H9 (cell line): ENCODE measurements around the gene AURKB. TPM values are rescaled to one million over a fixed set of nuclear protein-coding genes. Genes with fewer than 3 reads are reported as not detected.
"Not testable (repeated sequence)": the region's sequence is repeated elsewhere in the genome, so short reads cannot be mapped to it uniquely, and the experiment has no call there.

Experiments used
- DNase-seq: peaks from one replicate; pipeline ENCODE4 v3.0.0-alpha.2; 2017
- H2AFZ ChIP-seq: one replicate; pipeline ENCODE4 v1.6.1; 2013; ENCODE audit warnings: mild to moderate bottlenecking, low read length, control low read depth, moderate library complexity
- H2AK5ac ChIP-seq: 2 replicates; pipeline ENCODE4 v1.6.1; 2013; ENCODE audit warnings: low read length, control low read depth, mixed read lengths; ENCODE audit not compliant: insufficient read length
- H2BK120ac ChIP-seq: one replicate; pipeline ENCODE4 v1.6.1; 2013; ENCODE audit warnings: low read depth, mild to moderate bottlenecking, low read length, control low read depth, inconsistent platforms; ENCODE audit not compliant: poor library complexity, severe bottlenecking
- H2BK12ac ChIP-seq: 2 replicates; pipeline ENCODE4 v1.6.1; 2013; ENCODE audit warnings: low read length, control low read depth, mixed read lengths, low read depth; ENCODE audit not compliant: insufficient read length
- H2BK15ac ChIP-seq: 2 replicates; pipeline ENCODE4 v1.6.1; 2013; ENCODE audit warnings: low read depth, low read length, control low read depth
- H2BK20ac ChIP-seq: one replicate; pipeline ENCODE4 v1.6.1; 2013; ENCODE audit warnings: low read depth, mild to moderate bottlenecking, low read length, control low read depth, inconsistent platforms; ENCODE audit not compliant: poor library complexity, severe bottlenecking
- H2BK5ac ChIP-seq: 2 replicates; pipeline ENCODE4 v1.6.1; 2013; ENCODE audit warnings: low read length, control low read depth, mixed read lengths; ENCODE audit not compliant: insufficient read length
- H3K14ac ChIP-seq: 2 replicates; pipeline ENCODE4 v1.6.1; 2013; ENCODE audit warnings: low read length, control low read depth; ENCODE audit not compliant: insufficient read depth
- H3K18ac ChIP-seq: 2 replicates; pipeline ENCODE4 v1.6.1; 2013; ENCODE audit warnings: low read depth, mild to moderate bottlenecking, mixed read lengths, low read length, control low read depth; ENCODE audit not compliant: insufficient read length
- H3K23ac ChIP-seq: 2 replicates; pipeline ENCODE4 v1.6.1; 2013; ENCODE audit warnings: low read length, control low read depth, mixed read lengths, low read depth; ENCODE audit not compliant: insufficient read length
- H3K23me2 ChIP-seq: 2 replicates; pipeline ENCODE4 v1.6.1; 2013; ENCODE audit warnings: low read depth, mild to moderate bottlenecking, mixed read lengths, low read length, control low read depth; ENCODE audit not compliant: insufficient read length, poor library complexity, severe bottlenecking
- H3K27ac ChIP-seq: 2 replicates; pipeline ENCODE4 v1.5.1; 2013; ENCODE audit warnings: low read length, control low read depth, mixed read lengths, low read depth; ENCODE audit not compliant: insufficient read length
- H3K27me3 ChIP-seq: 2 replicates; pipeline ENCODE4 v1.6.1; 2013; ENCODE audit warnings: low read length, control low read depth, inconsistent platforms; ENCODE audit not compliant: insufficient read depth
- H3K4ac ChIP-seq: 2 replicates; pipeline ENCODE4 v1.6.1; 2013; ENCODE audit warnings: low read depth, mild to moderate bottlenecking, control low read depth, inconsistent platforms, low read length, moderate library complexity
- H3K4me1 ChIP-seq: 2 replicates; pipeline ENCODE4 v1.6.1; 2013; ENCODE audit warnings: low read length, control low read depth, inconsistent platforms; ENCODE audit not compliant: insufficient read depth
- H3K4me2 ChIP-seq: 2 replicates; pipeline ENCODE4 v1.6.1; 2013; ENCODE audit warnings: low read length, control low read depth, mixed read lengths; ENCODE audit not compliant: insufficient read length, insufficient read depth
- H3K56ac ChIP-seq: 2 replicates; pipeline ENCODE4 v1.6.1; 2013; ENCODE audit warnings: low read depth, mild to moderate bottlenecking, mixed read lengths, low read length, control low read depth; ENCODE audit not compliant: insufficient read length
- H3K79me1 ChIP-seq: 2 replicates; pipeline ENCODE4 v1.6.1; 2013; ENCODE audit warnings: low read depth, mild to moderate bottlenecking, moderate library complexity, low read length, control low read depth, inconsistent platforms; ENCODE audit not compliant: insufficient read depth, poor library complexity, severe bottlenecking
- H3K79me2 ChIP-seq: 2 replicates; pipeline ENCODE4 v1.6.1; 2013; ENCODE audit warnings: low read length, control low read depth, inconsistent platforms; ENCODE audit not compliant: insufficient read depth
- H3K9ac ChIP-seq: 2 replicates; pipeline ENCODE4 v1.6.1; 2013; ENCODE audit warnings: low read length, control low read depth, mixed read lengths; ENCODE audit not compliant: insufficient read length; ENCODE audit errors: extremely low read depth
- H3K9me3 ChIP-seq: one replicate; pipeline ENCODE4 v1.6.1; 2013; ENCODE audit warnings: low read depth, low read length, inconsistent platforms; ENCODE audit not compliant: control insufficient read depth
- H3T11ph ChIP-seq: one replicate; pipeline ENCODE4 v1.6.1; 2013; ENCODE audit warnings: mild to moderate bottlenecking, low read length, control low read depth, inconsistent platforms
- H4K20me1 ChIP-seq: one replicate; pipeline ENCODE4 v1.6.1; 2013; ENCODE audit not compliant: control insufficient read depth, insufficient read length, insufficient read depth
- H4K5ac ChIP-seq: 2 replicates; pipeline ENCODE4 v1.6.1; 2013; ENCODE audit warnings: low read depth, mild to moderate bottlenecking, mixed read lengths, low read length, control low read depth; ENCODE audit not compliant: insufficient read length
- H4K8ac ChIP-seq: replicated peaks from 2 replicates; pipeline ENCODE4 v1.6.1; 2013; ENCODE audit warnings: low read length, control low read depth, mixed read lengths, low read depth; ENCODE audit not compliant: insufficient read length
- H4K91ac ChIP-seq: 2 replicates; pipeline ENCODE4 v1.6.1; 2013; ENCODE audit warnings: low read depth, mild to moderate bottlenecking, moderate library complexity, mixed read lengths, low read length, control low read depth; ENCODE audit not compliant: insufficient read length
- H3K27ac Mint-ChIP-seq, 3 experiments: 2 replicates in 2 of 3; 3 replicates in 1 of 3; pipeline ENCODE4 v1.8.0; 2020 to 2021; ENCODE audit warnings: mixed read lengths in 3 of 3, mild to moderate bottlenecking in 1 of 3, moderate library complexity in 1 of 3
- H3K27me3 Mint-ChIP-seq: 2 replicates; pipeline ENCODE4 v1.8.0; 2021; ENCODE audit warnings: low read depth, mild to moderate bottlenecking, moderate library complexity, mixed read lengths
- H3K36me3 Mint-ChIP-seq, 3 experiments: 2 replicates in 2 of 3; 3 replicates in 1 of 3; pipeline ENCODE4 v1.8.0; 2020 to 2021; ENCODE audit warnings: low read depth in 3 of 3, mixed read lengths in 3 of 3; ENCODE audit not compliant: insufficient read depth in 1 of 3
- H3K4me1 Mint-ChIP-seq, 2 experiments: 2 replicates each; pipeline ENCODE4 v1.8.0; 2020; ENCODE audit warnings: mixed read lengths in 2 of 2
- H3K4me3 Mint-ChIP-seq, 2 experiments: 2 replicates in 1 of 2; 3 replicates in 1 of 2; pipeline ENCODE4 v1.8.0; 2020 to 2021; ENCODE audit warnings: mild to moderate bottlenecking in 2 of 2, mixed read lengths in 2 of 2, moderate library complexity in 1 of 2
- H3K9me3 Mint-ChIP-seq, 2 experiments: 2 replicates in 1 of 2; 3 replicates in 1 of 2; pipeline ENCODE4 v1.8.0; 2020; ENCODE audit warnings: mild to moderate bottlenecking in 2 of 2, mixed read lengths in 2 of 2, moderate library complexity in 1 of 2
- CTCF ChIP-seq: fragments of 200-600 bp; sonication (generic); conservative IDR thresholded peaks from 3 replicates; pipeline ENCODE4 v1.8.0; 2021; ENCODE audit warnings: antibody characterized with exemption, mild to moderate bottlenecking
- WGBS: extraction: QIAGEN DNeasy Blood & Tissue Kit; methylation state at CpG from one replicate; pipeline ENCODE4 v1.1.7; 2013; ENCODE audit warnings: missing lambda C conversion rate, low lambda C conversion rate, mixed read lengths; ENCODE audit not compliant: insufficient read length; ENCODE audit errors: extremely low coverage; 5-methylcytosine and 5-hydroxymethylcytosine counted together
- total RNA-seq: library from RNA; stranded (reverse); gene quantifications from 2 replicates; pipeline ENCODE4 v1.2.1, GENCODE V29; 2021

AURKB gene
- total RNA-seq, 1 experiment from 2014 or later = 171 TPM

GRCh38 chr17:8220783-8221662 lies 10.6 kb upstream of the AURKB start:
- Histone ChIP-seq H3K4me1 (no peaks in the 10 kb centered on the region), H3K9me3 (no peaks in the 10 kb centered on the region), H3K79me1 (no peaks in the 10 kb centered on the region), H4K5ac (peak overlapping the region; percentile 19), H4K8ac (no peak overlapping the region), H2AFZ (peak overlapping the region; percentile 61), H3K56ac (no peak overlapping the region), H3K27ac (peak overlapping the region; percentile 53), H3K27me3 (no peaks in the 10 kb centered on the region), H3K18ac (peak overlapping the region; percentile 98), H4K91ac (no peak overlapping the region), H3K23ac (no peak overlapping the region), H3T11ph (no peak overlapping the region), H3K9ac (peak overlapping the region; percentile 75), H2BK12ac (no peak overlapping the region), H2BK20ac (no peak overlapping the region), H3K4me2 (peak overlapping the region; percentile 91), H3K4ac (no peak overlapping the region), H2BK120ac (no peak overlapping the region), H4K20me1 (no peaks in the 10 kb centered on the region), H3K14ac (peak overlapping the region; percentile 96; the same call in 1 of the 2 replicates), H2BK5ac (no peak overlapping the region), H2AK5ac (no peak overlapping the region), H3K23me2 (peaks cover 7% of the 10 kb centered on the region), H3K79me2 (no peaks in the 10 kb centered on the region), H2BK15ac (no peak overlapping the region)
- Mint-ChIP-seq H3K36me3 (peaks cover 0 to 3% (median 0%) of the 10 kb centered on the region in 3 experiments; a peak in 1 of 7 replicates), H3K27me3 (peaks cover 14% of the 10 kb centered on the region; the same call in 1 of the 2 replicates), H3K27ac (peak overlapping the region; percentile 97 to 100 (median 99)), H3K9me3 (peaks cover 9 to 12% of the 10 kb centered on the region in 2 experiments; a peak in 4 of 5 replicates), H3K4me3 (peak overlapping the region; percentile 97 to 100), H3K4me1 (peaks cover 4 to 17% of the 10 kb centered on the region in 2 experiments)
- peak; percentile 97 for DNase-seq
- WGBS = no CpG with 5 or more reads among the region's 45 CpGs
- TF ChIP-seq CTCF = peak; percentile 25; the same call in 1 of the 3 replicates

DNA sequence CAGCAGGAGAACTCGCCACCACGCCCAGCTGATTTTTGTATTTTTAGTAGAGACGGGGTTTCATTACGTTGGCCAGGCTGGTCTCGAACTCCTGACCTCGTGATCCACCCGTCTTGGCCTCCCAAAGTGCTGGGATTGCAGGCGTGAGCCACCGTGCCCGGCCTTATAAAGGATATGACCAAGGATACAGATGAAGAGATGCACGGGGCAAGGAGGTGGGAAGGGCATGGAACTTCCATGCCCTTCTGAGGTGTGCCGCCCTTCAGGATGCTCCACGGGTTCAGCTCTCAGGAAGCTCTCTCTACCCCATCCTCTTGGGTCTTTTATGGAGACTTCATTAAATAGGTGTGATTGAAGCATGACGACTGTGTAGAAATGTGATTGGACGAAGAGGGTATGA lies 3.6 kb upstream of the AURKB start:
- H3K4me1 ChIP-seq, H3K4ac ChIP-seq, H3K36me3 Mint-ChIP-seq, H3K9me3 Mint-ChIP-seq, H3K9ac ChIP-seq, H2BK20ac ChIP-seq, H4K20me1 ChIP-seq, H3K9me3 ChIP-seq, H3K27ac ChIP-seq, H2AK5ac ChIP-seq, H3K79me2 ChIP-seq, H3K56ac ChIP-seq, H4K5ac ChIP-seq, H2BK120ac ChIP-seq, H4K8ac ChIP-seq, DNase-seq, H3K23ac ChIP-seq, H3K79me1 ChIP-seq, H3K27me3 Mint-ChIP-seq, H3K18ac ChIP-seq, H3T11ph ChIP-seq, H4K91ac ChIP-seq, H3K4me3 Mint-ChIP-seq, H2BK15ac ChIP-seq, H3K14ac ChIP-seq, H3K27ac Mint-ChIP-seq, H2AFZ ChIP-seq, H3K27me3 ChIP-seq, H3K4me2 ChIP-seq, H2BK5ac ChIP-seq, H2BK12ac ChIP-seq, H3K23me2 ChIP-seq: not testable (repeated sequence)
- H3K4me1 Mint-ChIP-seq = peaks cover 8 to 15% of the 10 kb centered on the region in 2 experiments
- WGBS = no CpG with 5 or more reads among the region's 15 CpGs
